HUES48 (cell line): ENCODE measurements around the gene GNAI2.
"Not testable (repeated sequence)": the region's sequence is repeated elsewhere in the genome, so short reads cannot be mapped to it uniquely, and the experiment has no call there.

Experiments
- H3K27ac ChIP-seq: one replicate; pipeline ENCODE4 v1.7.0; 2013; ENCODE audit warnings: low read depth, low read length, inconsistent platforms
- H3K27me3 ChIP-seq: 2 replicates; pipeline ENCODE4 v1.6.1; 2013; ENCODE audit warnings: mild to moderate bottlenecking, low read length; ENCODE audit not compliant: control insufficient read depth, insufficient read depth
- H3K36me3 ChIP-seq: 2 replicates; pipeline ENCODE4 v1.6.1; 2013; ENCODE audit warnings: low read length; ENCODE audit not compliant: control insufficient read depth, insufficient read depth
- H3K4me1 ChIP-seq: 2 replicates; pipeline ENCODE4 v1.6.1; 2013; ENCODE audit warnings: mild to moderate bottlenecking, low read length; ENCODE audit not compliant: control insufficient read depth, insufficient read depth
- H3K4me3 ChIP-seq: 2 replicates; pipeline ENCODE4 v1.5.1; 2013; ENCODE audit warnings: mild to moderate bottlenecking, low read depth, low read length
- H3K9ac ChIP-seq: 2 replicates; pipeline ENCODE4 v1.6.1; 2013; ENCODE audit warnings: mild to moderate bottlenecking, low read depth, low read length, moderate library complexity
- H3K9me3 ChIP-seq: 2 replicates; pipeline ENCODE4 v1.6.1; 2013; ENCODE audit warnings: low read length; ENCODE audit not compliant: control insufficient read depth, insufficient read depth

Gene GNAI2

GRCh38 chr3:50258979-50259378, 23.0 kb downstream of the GNAI2 start:
- Histone ChIP-seq H3K4me1 (peaks cover 20% of the 10 kb centered on the region), H3K4me3 (no peak overlapping the region), H3K9ac (no peak overlapping the region), H3K36me3 (peaks cover 38% of the 10 kb centered on the region), H3K27ac (peak overlapping the region; percentile 69), H3K27me3 (no peaks in the 10 kb centered on the region), H3K9me3 (no peaks in the 10 kb centered on the region)

- Histone ChIP-seq H3K4me3 (no peak overlapping the region), H3K27ac (peak overlapping the region; percentile 69)
Observed at GRCh38 chr3:50259432-50260026, 23.5 kb downstream of the GNAI2 start.

GRCh38 chr3:50260027-50260941, 24.3 kb downstream of the GNAI2 start:
- H3K4me1 ChIP-seq, result peaks cover 29% of the 10 kb centered on the region
- H3K36me3 ChIP-seq, result peaks cover 27% of the 10 kb centered on the region
- H3K9me3 ChIP-seq, result no peaks in the 10 kb centered on the region
- H3K27ac ChIP-seq, result peak overlapping the region; percentile 95
- H3K9ac ChIP-seq, result peak overlapping the region; percentile 77
- no peaks in the 10 kb centered on the region for H3K27me3 ChIP-seq
- peak overlapping the region; percentile 54 for H3K4me3 ChIP-seq

More at GRCh38 chr3:50259432-50260026, 23.5 kb downstream of the GNAI2 start:
- Histone ChIP-seq H3K9ac (no peak overlapping the region), H3K4me1 (peaks cover 25% of the 10 kb centered on the region), H3K9me3 (no peaks in the 10 kb centered on the region), H3K36me3 (peaks cover 33% of the 10 kb centered on the region), H3K27me3 (no peaks in the 10 kb centered on the region)

GRCh38 chr3:50260942-50261441, 25.0 kb downstream of the GNAI2 start:
- H3K36me3 ChIP-seq, result peaks cover 23% of the 10 kb centered on the region
- H3K27me3 ChIP-seq, result no peaks in the 10 kb centered on the region
- peaks cover 31% of the 10 kb centered on the region for H3K4me1 ChIP-seq
- peak overlapping the region; percentile 95 for H3K27ac ChIP-seq
- no peaks in the 10 kb centered on the region for H3K9me3 ChIP-seq
- peak overlapping the region; percentile 54; the same call in 1 of the 2 replicates for H3K4me3 ChIP-seq
- H3K9ac ChIP-seq, result 0 out of 2 replicates have a peak overlapping the region, but pooled peaks have one; percentile 77

- peak overlapping the region; percentile 95 for H3K27ac ChIP-seq
Observed at GRCh38 chr3:50261505-50261904, 25.5 kb downstream of the GNAI2 start.

GRCh38 chr3:50262200-50262599, 26.2 kb downstream of the GNAI2 start:
- Histone ChIP-seq H3K36me3 (peaks cover 11% of the 10 kb centered on the region), H3K4me1 (peaks cover 42% of the 10 kb centered on the region)
- H3K9ac ChIP-seq, H3K27ac ChIP-seq, H3K4me3 ChIP-seq, H3K9me3 ChIP-seq, H3K27me3 ChIP-seq: not testable (repeated sequence)

More at GRCh38 chr3:50261505-50261904, 25.5 kb downstream of the GNAI2 start:
- Histone ChIP-seq H3K9me3 (no peaks in the 10 kb centered on the region), H3K27me3 (no peaks in the 10 kb centered on the region), H3K4me1 (peaks cover 35% of the 10 kb centered on the region), H3K9ac (no peak overlapping the region), H3K4me3 (no peak overlapping the region), H3K36me3 (peaks cover 18% of the 10 kb centered on the region)

GRCh38 chr3:50262778-50263177, 26.8 kb downstream of the GNAI2 start:
- Histone ChIP-seq H3K27ac (no peak overlapping the region), H3K9ac (no peak overlapping the region), H3K4me1 (peaks cover 47% of the 10 kb centered on the region), H3K9me3 (no peaks in the 10 kb centered on the region), H3K27me3 (no peaks in the 10 kb centered on the region), H3K4me3 (no peak overlapping the region), H3K36me3 (peaks cover 6% of the 10 kb centered on the region)

GRCh38 chr3:50263478-50264382, 27.7 kb downstream of the GNAI2 start:
- H3K9ac ChIP-seq, result peak overlapping the region; percentile 24; the same call in 1 of the 2 replicates
- no peaks in the 10 kb centered on the region for H3K36me3 ChIP-seq
- peak overlapping the region; percentile 92 for H3K27ac ChIP-seq
- H3K4me1 ChIP-seq, result peaks cover 51% of the 10 kb centered on the region
- no peaks in the 10 kb centered on the region for H3K9me3 ChIP-seq
- no peak overlapping the region; the same call in 1 of the 2 replicates for H3K4me3 ChIP-seq
- no peaks in the 10 kb centered on the region for H3K27me3 ChIP-seq

- H3K9ac ChIP-seq, result peak overlapping the region; percentile 24; the same call in 1 of the 2 replicates
- no peaks in the 10 kb centered on the region for H3K36me3 ChIP-seq
- H3K9me3 ChIP-seq, result no peaks in the 10 kb centered on the region
- no peaks in the 10 kb centered on the region for H3K27me3 ChIP-seq
- H3K4me3 ChIP-seq, result no peak overlapping the region; the same call in 1 of the 2 replicates
- peak overlapping the region; percentile 92 for H3K27ac ChIP-seq
- peaks cover 57% of the 10 kb centered on the region for H3K4me1 ChIP-seq
Observed at GRCh38 chr3:50264383-50264963, 28.5 kb downstream of the GNAI2 start.

- Histone ChIP-seq H3K4me1 (peaks cover 56% of the 10 kb centered on the region), H3K4me3 (no peak overlapping the region), H3K27ac (peak overlapping the region; percentile 92)
Observed at GRCh38 chr3:50264964-50265485, 29.0 kb downstream of the GNAI2 start.

More at GRCh38 chr3:50264964-50265485, 29.0 kb downstream of the GNAI2 start:
- H3K9ac ChIP-seq, result peak overlapping the region; percentile 29; the same call in 1 of the 2 replicates
- no peaks in the 10 kb centered on the region for H3K9me3 ChIP-seq
- H3K27me3 ChIP-seq, result no peaks in the 10 kb centered on the region
- H3K36me3 ChIP-seq, result no peaks in the 10 kb centered on the region
